Inflammatory macrophage treated with lipopolysaccharide for 4 hours (primary cell): ENCODE data around the gene NDC1.
"Not testable (repeated sequence)": the region's sequence is repeated elsewhere in the genome, so short reads cannot be mapped to it uniquely, and the experiment has no call there.

Experiments
- DNase-seq: peaks from one replicate; pipeline ENCODE4 v3.0.0-alpha.2; 2020

Gene NDC1

DNA sequence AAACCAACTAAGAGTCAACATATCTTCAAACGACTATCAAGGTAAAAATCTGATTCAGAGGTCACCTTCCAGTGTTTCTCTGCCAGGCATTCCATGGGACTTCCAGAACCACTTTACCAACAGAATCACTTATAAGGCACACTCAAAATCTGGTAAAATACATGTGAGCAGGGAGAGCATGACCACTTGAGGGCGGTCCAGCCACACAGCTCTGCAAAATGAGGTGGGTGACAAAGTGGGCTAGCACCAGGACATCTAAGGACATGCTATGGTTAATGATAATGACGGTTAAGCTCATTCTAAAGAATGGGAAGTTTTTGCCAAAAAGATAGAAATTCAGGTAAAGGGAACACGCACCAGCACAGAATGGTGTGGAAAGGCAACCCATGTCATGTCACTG is 74.6 kb downstream of the NDC1 start:
- DNase-seq = no peak

DNA sequence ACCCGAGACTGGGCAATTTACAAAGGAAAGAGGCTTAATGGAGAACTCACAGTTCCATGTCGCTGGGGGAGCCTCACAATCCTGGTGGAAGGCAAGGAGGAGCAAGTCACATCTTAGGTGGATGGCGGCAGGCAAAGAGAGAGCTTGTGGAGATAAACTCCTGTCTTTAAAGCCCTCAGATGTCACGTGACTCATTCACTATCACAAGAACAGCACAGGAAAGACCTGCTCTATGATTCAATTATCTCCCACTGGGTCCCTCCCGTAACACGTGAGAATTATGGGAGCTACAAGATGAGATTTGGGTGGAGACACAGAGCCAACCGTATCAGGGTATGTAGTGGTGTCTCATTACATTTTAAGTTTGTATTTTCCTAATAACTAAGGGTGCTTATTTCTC is 77.6 kb downstream of the NDC1 start:
- not testable (repeated sequence) for DNase-seq

DNA sequence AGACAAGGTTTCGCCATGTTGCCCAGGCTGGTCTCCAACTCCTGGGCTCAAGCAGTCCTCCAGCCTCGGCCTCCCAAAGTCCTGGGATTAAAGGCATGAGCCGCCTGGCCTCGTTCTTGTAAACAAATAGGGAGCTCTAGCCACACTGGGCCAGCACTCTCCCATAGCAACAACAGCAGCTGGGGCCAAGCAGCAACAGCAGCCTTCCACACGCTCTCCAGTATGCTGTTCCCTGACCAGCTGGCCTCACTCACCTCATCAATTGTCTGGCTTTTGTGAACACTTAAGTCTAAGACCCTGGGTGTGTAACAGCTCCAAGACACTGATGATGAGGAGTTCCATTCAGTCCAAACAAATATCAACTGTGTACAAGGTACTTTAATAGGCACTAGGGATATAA is 82.2 kb downstream of the NDC1 start:
- no peak for DNase-seq

DNA sequence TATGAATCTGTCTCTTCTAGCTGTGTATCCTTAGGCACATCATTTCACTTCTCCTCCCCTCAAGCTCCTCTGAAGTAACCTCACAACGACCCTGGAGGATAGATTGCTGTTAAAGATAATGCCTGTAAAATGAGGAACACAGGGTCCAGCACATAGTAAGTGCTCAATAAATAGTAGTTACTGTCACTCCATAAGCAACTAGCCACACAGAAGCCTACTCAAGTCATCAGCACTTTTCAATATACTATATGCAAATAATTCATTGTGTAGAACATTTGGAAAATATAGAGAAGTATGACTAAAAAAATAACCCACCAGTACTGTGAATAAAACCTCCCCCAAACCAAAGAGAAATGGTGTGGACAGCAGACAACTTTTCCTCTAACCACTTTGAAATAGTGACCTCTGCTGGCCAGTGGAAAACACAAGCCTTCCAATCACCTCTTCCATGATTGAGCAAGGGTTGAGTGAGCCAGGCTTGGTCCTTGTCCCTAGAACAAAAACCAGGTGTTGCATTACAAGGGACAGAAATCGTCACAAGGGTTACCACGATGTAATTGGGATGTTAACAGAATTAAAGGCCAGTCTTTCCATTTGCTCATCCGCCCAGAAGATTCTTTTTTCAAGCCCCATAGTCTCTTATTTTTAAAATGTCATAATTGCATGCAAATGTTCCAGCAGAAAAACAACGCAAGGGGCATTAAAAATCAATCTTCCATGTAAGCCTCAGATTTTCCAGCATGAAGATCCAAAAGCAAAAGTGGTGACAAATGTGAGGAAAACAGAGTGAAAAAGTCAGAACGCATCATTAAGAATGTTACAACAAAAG is 83.4 kb downstream of the NDC1 start:
- peak; percentile 46 for DNase-seq

GRCh38 chr1:53752281-53752680 is 85.8 kb downstream of the NDC1 start:
- no peak for DNase-seq

GRCh38 chr1:53747841-53748240 is 90.3 kb downstream of the NDC1 start:
- DNase-seq = no peak

DNA sequence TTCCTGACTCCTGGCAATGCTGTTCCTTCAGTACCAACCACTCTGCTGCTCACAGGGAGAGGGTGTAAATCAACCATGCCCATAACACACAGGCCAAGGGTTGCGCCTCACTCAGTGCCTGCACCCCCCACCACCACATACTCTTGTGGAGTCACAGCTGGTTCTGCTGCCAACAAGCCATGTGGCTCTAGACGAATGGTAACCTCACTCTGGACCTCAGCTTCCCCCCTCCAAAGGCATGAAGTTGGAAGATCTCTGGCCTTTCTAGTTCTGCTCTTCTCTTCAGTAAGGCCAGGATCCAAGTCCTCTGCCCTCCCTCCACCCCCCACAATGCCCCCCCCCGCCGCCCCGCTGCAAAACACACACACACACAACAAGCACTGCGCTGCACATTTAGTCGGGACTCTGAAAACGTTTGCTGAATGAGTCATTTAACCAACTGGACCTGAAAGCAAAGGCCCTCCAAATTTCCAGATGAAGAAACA is 97.4 kb downstream of the NDC1 start:
- DNase-seq = no peak

- peak; percentile 79 for DNase-seq
These were observed 98.9 kb downstream of the NDC1 start, which contains the start of gene GLIS1 for GRCh38 chr1:53739109-53739681. TSS of gene GLIS1 (minus strand) at chr1:53739164. CDS start at chr1:53738064, 1,100 bp downstream.

DNA sequence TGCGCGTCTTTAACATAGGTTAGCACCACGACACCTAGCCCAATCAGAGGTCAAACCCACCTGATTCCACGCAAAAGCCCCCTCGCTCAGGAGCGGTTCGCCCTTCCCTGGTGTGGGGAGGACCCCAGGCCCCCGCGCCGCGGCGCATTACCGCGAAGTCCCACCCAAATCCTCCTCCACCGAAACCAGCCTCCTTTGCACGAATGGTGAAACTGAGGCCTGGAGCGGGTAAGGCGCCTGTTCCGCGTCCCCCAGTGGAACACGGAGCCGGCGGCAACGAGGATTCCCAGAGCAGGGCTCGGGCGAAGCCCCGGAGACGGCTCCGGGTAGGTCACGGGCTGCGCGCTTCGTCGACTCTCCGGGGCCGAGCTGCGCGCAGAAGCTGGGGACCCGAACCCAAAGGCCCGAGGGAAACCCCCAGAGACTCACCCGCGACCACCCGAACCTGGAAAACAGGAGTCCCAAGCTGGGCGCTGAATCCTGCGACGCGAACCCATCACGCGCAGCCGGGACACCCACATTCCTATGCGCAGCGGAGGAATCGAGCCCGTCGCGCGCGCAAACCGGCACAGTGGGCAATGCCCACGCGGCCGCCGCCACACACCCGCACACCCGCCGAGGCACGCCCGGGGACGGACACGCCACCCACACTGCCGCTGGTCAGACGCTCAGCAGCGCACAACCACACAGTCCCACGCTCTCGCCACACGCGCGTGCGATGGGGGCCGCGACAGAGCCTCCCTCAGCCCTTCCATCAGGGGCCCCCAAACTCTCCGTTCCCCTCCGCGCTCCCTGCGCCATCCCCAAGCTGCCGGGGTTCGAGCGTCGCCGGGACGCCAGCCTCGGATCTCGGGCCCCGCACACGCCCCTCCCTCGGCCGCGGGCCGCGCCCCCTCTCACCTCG is 99.6 kb downstream of the NDC1 start:
- DNase-seq = no peak

DNA sequence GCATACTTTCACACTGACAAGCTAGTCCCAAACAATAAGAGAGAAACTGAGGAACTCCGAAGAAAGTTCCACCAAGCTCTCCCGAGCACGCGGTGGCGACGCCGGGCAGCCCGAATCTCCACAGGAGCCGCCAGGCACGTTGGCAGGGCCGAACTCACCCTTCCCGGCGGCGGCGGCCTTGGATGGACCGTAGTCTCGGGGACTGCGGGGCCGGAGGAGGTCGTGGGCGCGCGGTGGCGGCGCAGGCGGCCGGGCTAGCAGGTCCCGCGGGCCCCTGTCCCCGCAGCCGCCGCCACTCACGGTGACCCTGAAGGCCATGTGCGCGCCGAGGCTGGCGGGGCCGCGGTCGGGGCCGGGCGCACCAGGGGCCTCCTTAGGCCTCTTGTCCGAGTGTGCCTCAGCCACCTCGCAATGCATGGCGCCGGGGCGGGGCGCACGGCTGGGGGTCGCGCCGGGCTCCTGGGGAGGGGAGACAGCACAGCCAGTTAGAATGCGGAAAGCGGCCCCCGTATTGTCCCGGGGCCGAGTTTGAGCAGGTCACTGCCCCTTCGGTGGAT is 100.4 kb downstream of the NDC1 start:
- DNase-seq = no peak

GRCh38 chr1:53736290-53736689 is 101.8 kb downstream of the NDC1 start:
- no peak for DNase-seq

- no peak for DNase-seq
These were observed 102.4 kb downstream of the NDC1 start for GRCh38 chr1:53735681-53736080.

DNA sequence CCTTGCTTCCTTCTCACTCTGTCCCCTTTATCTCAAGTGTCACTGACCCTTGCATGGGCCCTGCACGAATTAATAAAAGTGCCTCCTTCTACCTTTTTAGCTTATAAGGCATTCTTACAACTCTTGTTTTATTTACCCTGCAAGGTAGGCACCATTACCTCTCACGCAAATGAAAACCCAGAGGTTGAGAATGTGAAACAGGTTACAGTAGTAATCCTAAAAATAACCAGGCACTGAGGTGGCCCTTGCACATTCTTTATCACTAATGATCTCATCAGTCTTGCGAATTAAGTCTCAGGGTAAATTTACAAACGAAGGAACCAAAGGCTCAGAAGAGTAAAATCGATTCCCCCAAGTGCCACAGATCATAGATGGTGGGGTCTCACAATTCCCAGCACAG is 102.8 kb downstream of the NDC1 start:
- no peak for DNase-seq

DNA sequence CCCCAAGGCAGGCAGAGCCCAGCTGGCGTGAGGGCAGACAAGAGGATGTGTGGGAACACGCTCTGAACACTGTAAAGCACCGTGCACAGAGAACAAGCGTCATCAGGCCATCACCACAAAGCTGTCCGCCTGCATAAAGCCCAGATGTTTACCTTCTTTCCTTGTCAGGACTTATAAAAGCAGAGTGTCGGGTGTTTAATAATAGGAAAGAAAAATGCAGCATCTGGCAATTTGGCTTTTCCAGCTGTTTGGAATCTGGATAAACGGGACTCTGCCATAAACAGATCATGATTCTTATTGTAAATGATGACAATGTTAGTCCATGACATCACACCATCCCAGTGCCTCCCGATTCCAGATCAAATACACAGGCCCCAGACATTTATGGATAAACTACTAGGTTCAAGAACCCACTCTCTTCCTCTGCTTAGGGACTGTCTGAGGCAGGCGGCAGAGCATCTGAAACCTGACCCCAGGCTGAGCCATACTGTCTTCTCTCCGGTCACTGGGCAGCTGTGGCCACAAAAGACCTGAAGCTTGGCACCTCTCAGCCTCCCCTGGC is 103.4 kb downstream of the NDC1 start:
- DNase-seq = no peak

GRCh38 chr1:53733975-53734649 is 104.0 kb downstream of the NDC1 start:
- DNase-seq = no peak

- DNase-seq = no peak
These were observed 104.6 kb downstream of the NDC1 start for GRCh38 chr1:53733447-53733931.

GRCh38 chr1:53732912-53733317 is 105.2 kb downstream of the NDC1 start:
- DNase-seq = no peak

DNA sequence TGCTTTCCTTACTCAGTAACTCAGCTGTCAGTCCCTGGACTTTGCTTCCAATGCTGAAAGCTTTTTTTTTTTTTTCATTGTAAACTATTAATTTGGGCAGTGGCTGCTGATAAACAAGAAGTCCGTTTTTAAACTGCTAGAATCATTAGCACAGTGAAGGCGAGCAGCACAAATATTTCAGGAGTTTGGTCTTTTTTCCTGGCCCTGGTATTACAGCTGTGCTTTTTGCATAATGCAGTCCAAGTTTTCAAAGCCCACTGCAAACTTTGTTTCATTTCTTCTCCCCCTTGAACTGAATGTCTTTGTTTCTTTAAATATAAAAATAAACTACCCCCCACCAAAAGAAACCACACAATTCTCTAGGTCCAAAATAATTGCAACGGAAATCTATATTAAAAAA is 105.7 kb downstream of the NDC1 start:
- DNase-seq = no peak

DNA sequence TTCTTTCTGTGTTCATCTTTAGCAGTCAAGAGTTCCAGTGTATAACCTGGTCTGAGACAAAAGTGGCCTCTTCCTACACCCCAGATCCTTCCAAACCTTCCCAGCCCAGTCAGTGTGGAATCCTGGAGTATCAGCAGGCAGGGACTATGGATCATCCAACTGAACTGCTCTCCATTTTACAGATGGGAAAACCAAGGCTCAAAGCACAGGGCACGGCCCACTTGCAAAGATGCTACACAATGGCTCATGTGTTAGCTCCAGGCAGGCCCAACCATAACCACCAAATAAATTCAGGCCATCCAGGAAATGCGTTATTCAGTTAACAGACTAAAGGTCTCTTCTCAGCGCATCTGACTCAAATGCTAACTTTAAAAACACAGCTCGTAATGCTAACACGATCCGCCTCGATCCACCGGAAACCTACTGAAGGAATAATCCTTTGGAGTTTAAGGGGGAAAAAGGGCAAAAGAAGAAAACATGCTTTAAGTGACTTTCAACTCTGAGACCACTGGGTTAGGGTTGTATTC is 106.3 kb downstream of the NDC1 start:
- no peak for DNase-seq

GRCh38 chr1:53731043-53731600 is 107.0 kb downstream of the NDC1 start:
- no peak for DNase-seq

GRCh38 chr1:53730224-53730865 is 107.8 kb downstream of the NDC1 start:
- no peak for DNase-seq
